IMR-90 (cell line): ENCODE results near the gene SNRPA1.

ENCODE experiments used
- CEBPB ChIP-seq: IDR thresholded peaks from 2 replicates; pipeline ENCODE4 v1.6.1; 2012; ENCODE audit warnings: low read depth, low read length, improper control_type of control experiment
- CHD1 ChIP-seq: IDR thresholded peaks from 2 replicates; pipeline ENCODE4 v1.6.1; 2012; ENCODE audit warnings: low read depth, low read length, improper control_type of control experiment
- MAZ ChIP-seq: IDR thresholded peaks from 2 replicates; pipeline ENCODE4 v1.6.1; 2012; ENCODE audit warnings: low read depth, mild to moderate bottlenecking, low read length, improper control_type of control experiment, moderate library complexity, borderline replicate concordance
- MXI1 ChIP-seq: IDR thresholded peaks from 2 replicates; pipeline ENCODE4 v1.6.1; 2012; ENCODE audit warnings: low read depth, mild to moderate bottlenecking, low read length, moderate library complexity, borderline replicate concordance
- NFE2L2 ChIP-seq: fragments of 150-350 bp; IDR thresholded peaks from 2 replicates; pipeline ENCODE4 v1.6.1; 2016; ENCODE audit warnings: low read depth, mild to moderate bottlenecking, low read length
- POLR2A ChIP-seq: IDR thresholded peaks from 2 replicates; pipeline ENCODE4 v1.6.1; 2012; ENCODE audit warnings: mild to moderate bottlenecking, low read depth, low read length
- RAD21 ChIP-seq: IDR thresholded peaks from 2 replicates; pipeline ENCODE4 v1.6.1; 2012; ENCODE audit warnings: low read length, improper control_type of control experiment
- RCOR1 ChIP-seq: IDR thresholded peaks from 2 replicates; pipeline ENCODE4 v1.6.1; 2012; ENCODE audit warnings: mild to moderate bottlenecking, low read length, improper control_type of control experiment; ENCODE audit not compliant: insufficient replicate concordance
- RFX5 ChIP-seq: IDR thresholded peaks from 2 replicates; pipeline ENCODE4 v1.8.0; 2012; ENCODE audit warnings: low read depth, mild to moderate bottlenecking, low read length, moderate library complexity
- TF ChIP-seq, protein P1 (sequence below): conservative IDR thresholded peaks from 2 replicates; pipeline ENCODE4 v1.5.1; 2012; ENCODE audit warnings: mild to moderate bottlenecking, low read depth, low read length, improper control_type of control experiment
- TF ChIP-seq, protein P2 (sequence below): fragments of 150-350 bp; IDR thresholded peaks from 2 replicates; pipeline ENCODE4 v1.6.1; 2016; ENCODE audit warnings: low read depth, mild to moderate bottlenecking, low read length, moderate library complexity, borderline replicate concordance
- TF ChIP-seq, protein P3 (sequence below): fragments of 150-350 bp; IDR thresholded peaks from 2 replicates; pipeline ENCODE4 v1.6.1; 2017; ENCODE audit warnings: mild to moderate bottlenecking, antibody characterized with exemption, low read length, low read depth

DNA sequence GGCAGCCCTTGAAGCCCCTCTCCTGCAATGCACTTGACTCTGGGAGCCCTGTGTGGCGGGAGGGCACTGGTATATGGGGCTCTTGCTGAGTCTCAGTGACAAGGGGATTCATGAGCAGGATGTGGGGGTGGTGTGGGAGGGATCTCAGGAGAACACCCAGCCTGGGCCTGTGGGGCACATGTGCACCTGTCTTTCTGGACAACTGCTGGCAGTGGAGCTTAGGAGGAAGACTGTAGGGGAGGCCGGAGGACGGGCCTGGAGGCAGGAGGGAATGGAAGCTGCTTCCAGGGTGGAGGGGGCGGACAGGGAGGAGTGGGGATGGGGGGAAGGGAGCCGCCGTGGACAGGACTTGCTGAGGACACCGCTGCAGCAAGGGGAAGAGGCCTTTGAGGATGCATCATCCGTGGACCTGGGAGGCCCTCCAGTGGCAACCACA lies 10.8 kb upstream of the SNRPA1 start:
- TF ChIP-seq, protein P1, sequence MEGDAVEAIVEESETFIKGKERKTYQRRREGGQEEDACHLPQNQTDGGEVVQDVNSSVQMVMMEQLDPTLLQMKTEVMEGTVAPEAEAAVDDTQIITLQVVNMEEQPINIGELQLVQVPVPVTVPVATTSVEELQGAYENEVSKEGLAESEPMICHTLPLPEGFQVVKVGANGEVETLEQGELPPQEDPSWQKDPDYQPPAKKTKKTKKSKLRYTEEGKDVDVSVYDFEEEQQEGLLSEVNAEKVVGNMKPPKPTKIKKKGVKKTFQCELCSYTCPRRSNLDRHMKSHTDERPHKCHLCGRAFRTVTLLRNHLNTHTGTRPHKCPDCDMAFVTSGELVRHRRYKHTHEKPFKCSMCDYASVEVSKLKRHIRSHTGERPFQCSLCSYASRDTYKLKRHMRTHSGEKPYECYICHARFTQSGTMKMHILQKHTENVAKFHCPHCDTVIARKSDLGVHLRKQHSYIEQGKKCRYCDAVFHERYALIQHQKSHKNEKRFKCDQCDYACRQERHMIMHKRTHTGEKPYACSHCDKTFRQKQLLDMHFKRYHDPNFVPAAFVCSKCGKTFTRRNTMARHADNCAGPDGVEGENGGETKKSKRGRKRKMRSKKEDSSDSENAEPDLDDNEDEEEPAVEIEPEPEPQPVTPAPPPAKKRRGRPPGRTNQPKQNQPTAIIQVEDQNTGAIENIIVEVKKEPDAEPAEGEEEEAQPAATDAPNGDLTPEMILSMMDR = no peak
- TF ChIP-seq CEBPB = no peak
- no peak for TF ChIP-seq CHD1
- TF ChIP-seq POLR2A = no peak
- TF ChIP-seq, protein P2, sequence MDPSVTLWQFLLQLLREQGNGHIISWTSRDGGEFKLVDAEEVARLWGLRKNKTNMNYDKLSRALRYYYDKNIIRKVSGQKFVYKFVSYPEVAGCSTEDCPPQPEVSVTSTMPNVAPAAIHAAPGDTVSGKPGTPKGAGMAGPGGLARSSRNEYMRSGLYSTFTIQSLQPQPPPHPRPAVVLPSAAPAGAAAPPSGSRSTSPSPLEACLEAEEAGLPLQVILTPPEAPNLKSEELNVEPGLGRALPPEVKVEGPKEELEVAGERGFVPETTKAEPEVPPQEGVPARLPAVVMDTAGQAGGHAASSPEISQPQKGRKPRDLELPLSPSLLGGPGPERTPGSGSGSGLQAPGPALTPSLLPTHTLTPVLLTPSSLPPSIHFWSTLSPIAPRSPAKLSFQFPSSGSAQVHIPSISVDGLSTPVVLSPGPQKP = no peak
- TF ChIP-seq, protein P3, sequence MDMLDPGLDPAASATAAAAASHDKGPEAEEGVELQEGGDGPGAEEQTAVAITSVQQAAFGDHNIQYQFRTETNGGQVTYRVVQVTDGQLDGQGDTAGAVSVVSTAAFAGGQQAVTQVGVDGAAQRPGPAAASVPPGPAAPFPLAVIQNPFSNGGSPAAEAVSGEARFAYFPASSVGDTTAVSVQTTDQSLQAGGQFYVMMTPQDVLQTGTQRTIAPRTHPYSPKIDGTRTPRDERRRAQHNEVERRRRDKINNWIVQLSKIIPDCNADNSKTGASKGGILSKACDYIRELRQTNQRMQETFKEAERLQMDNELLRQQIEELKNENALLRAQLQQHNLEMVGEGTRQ = no peak
- TF ChIP-seq RAD21 = no peak
- TF ChIP-seq MXI1 = no peak
- TF ChIP-seq NFE2L2 = no peak
- no peak for TF ChIP-seq RCOR1
- TF ChIP-seq MAZ = no peak
- no peak for TF ChIP-seq RFX5
